Coronary artery (tissue), 2 donors: ENCODE measurements around the gene RELL2.
"Not testable (repeated sequence)": the region's sequence is repeated elsewhere in the genome, so short reads cannot be mapped to it uniquely, and the experiment has no call there.

Experiments used
- DNase-seq: peaks from one replicate; pipeline ENCODE4 v3.0.0-alpha.2; 2017; ENCODE audit warnings: low spot score
- H3K27ac ChIP-seq, 2 donors: fragments of 200-600 bp; sonication (generic); one replicate each; pipeline ENCODE4 v1.5.1; 2016 to 2019
- H3K4me3 ChIP-seq: fragments of 200-600 bp; sonication (generic); 2 replicates; pipeline ENCODE4 v1.5.1; 2016; ENCODE audit warnings: mild to moderate bottlenecking, moderate library complexity
- CTCF ChIP-seq: fragments of 200-600 bp; sonication (generic); IDR thresholded peaks from one replicate; pipeline ENCODE4 v1.5.1; 2019; ENCODE audit warnings: antibody characterized with exemption

The RELL2 gene

GRCh38 chr5:141602606-141603005 is 34.2 kb upstream of the RELL2 start:
- TF ChIP-seq CTCF: no peak
- no peak for DNase-seq
- Histone ChIP-seq H3K27ac (no peak overlapping the region), H3K4me3 (no peak overlapping the region)

- TF ChIP-seq CTCF: no peak
- peak overlapping the region; percentile 49 to 70 for H3K27ac ChIP-seq
- peak; percentile 81 for DNase-seq
- peak overlapping the region; percentile 8 for H3K4me3 ChIP-seq
Observed at GRCh38 chr5:141603923-141604717, 32.7 kb upstream of the RELL2 start.

- no peak for TF ChIP-seq CTCF
- H3K4me3 ChIP-seq: peak overlapping the region; percentile 26
- peak overlapping the region; percentile 63 to 87 for H3K27ac ChIP-seq
- no peak for DNase-seq
Observed at GRCh38 chr5:141605523-141606277, 31.1 kb upstream of the RELL2 start.

GRCh38 chr5:141608046-141608445 is 28.8 kb upstream of the RELL2 start:
- Histone ChIP-seq H3K27ac (no peak overlapping the region), H3K4me3 (no peak overlapping the region)
- TF ChIP-seq CTCF: no peak
- no peak for DNase-seq

GRCh38 chr5:141608557-141608956 is 28.2 kb upstream of the RELL2 start:
- no peak for DNase-seq
- no peak overlapping the region for H3K27ac ChIP-seq
- no peak for TF ChIP-seq CTCF

GRCh38 chr5:141609044-141609443 is 27.8 kb upstream of the RELL2 start:
- TF ChIP-seq CTCF: no peak
- Histone ChIP-seq H3K4me3 (no peak overlapping the region), H3K27ac (no peak overlapping the region)
- no peak for DNase-seq

More at GRCh38 chr5:141608557-141608956, 28.2 kb upstream of the RELL2 start:
- no peak overlapping the region for H3K4me3 ChIP-seq

- not testable (repeated sequence) for DNase-seq, H3K4me3 ChIP-seq, H3K27ac ChIP-seq
Observed at GRCh38 chr5:141609921-141610320, 26.9 kb upstream of the RELL2 start.
